Left lung (tissue), 10 donors: ENCODE measurements around the gene HLA-A. TPM values are rescaled to one million over a fixed set of nuclear protein-coding genes. Genes with fewer than 3 reads are reported as not detected.

ENCODE experiments used
- ATAC-seq: fragments of 200-7000 bp; cut with Tn5 transposase; one replicate; pipeline ENCODE4 v1.9.1; 2020; ENCODE audit warnings: moderate library complexity
- DNase-seq, 4 donors: peaks; one replicate each; pipeline ENCODE4 v3.0.0-alpha.2; 2013 to 2020
- H3K27ac ChIP-seq, 2 donors: fragments of 200-600 bp; sonication (generic) in 1 of 2; one replicate each; pipeline versions ENCODE4 v1.5.0 to v1.8.0; 2020 to 2021
- H3K27me3 ChIP-seq, 2 donors: fragments of 200-600 bp; sonication (generic) in 1 of 2; one replicate each; pipeline versions ENCODE4 v1.5.0 to v1.8.0; 2020 to 2021
- H3K36me3 ChIP-seq, 2 donors: fragments of 200-600 bp; sonication (generic) in 1 of 2; one replicate each; pipeline versions ENCODE4 v1.5.0 to v1.8.0; 2020 to 2021
- H3K4me1 ChIP-seq, 2 donors: fragments of 200-600 bp; one replicate each; pipeline ENCODE4 v1.8.0; 2021
- H3K4me3 ChIP-seq, 2 donors: fragments of 200-600 bp; sonication (generic) in 1 of 2; one replicate each; pipeline versions ENCODE4 v1.5.0 to v1.8.0; 2020 to 2021; ENCODE audit warnings: mild to moderate bottlenecking in 1 of 2
- H3K9me3 ChIP-seq, 2 donors: fragments of 200-600 bp; sonication (generic) in 1 of 2; one replicate each; pipeline versions ENCODE4 v1.5.0 to v1.8.0; 2020 to 2021
- intact Hi-C, 2 donors: fragments of 100-400 bp; cut with DNase I; formaldehyde crosslinking; loops; one replicate each; pipeline versions ENCODE4 v1.11.2 to v1.14.2; 2022
- polyA plus RNA-seq, 6 donors: library from polyadenylated mRNA; unstranded; fragments of 120-200 nt; gene quantifications; one replicate each; pipeline ENCODE4 v1.2.1, GENCODE V29; 2013; ENCODE audit not compliant: insufficient read length in 6 of 6
- total RNA-seq, 2 donors: library from RNA; stranded (reverse); fragmentation: NEBNext Ultra II Directional; extraction: Animal tissue kit (Norgen Biotek cat#: 25700); gene quantifications; one replicate each; pipeline ENCODE4 v1.2.1, GENCODE V29; 2021
- TF ChIP-seq, protein P1 (sequence below), 2 donors: fragments of 200-600 bp; sonication (generic) in 1 of 2; IDR thresholded peaks; one replicate each; pipeline versions ENCODE4 v1.5.0 to v1.8.0; 2021; ENCODE audit warnings: antibody characterized with exemption in 2 of 2
- donor health status: DM: no; HTN: yes; CAD: no.
- donor health status: DM: no; HTN: no; CAD: no.

The HLA-A gene
- total and polyA plus RNA-seq, 8 donors: 218 to 1,150 (median 275) TPM

DNA sequence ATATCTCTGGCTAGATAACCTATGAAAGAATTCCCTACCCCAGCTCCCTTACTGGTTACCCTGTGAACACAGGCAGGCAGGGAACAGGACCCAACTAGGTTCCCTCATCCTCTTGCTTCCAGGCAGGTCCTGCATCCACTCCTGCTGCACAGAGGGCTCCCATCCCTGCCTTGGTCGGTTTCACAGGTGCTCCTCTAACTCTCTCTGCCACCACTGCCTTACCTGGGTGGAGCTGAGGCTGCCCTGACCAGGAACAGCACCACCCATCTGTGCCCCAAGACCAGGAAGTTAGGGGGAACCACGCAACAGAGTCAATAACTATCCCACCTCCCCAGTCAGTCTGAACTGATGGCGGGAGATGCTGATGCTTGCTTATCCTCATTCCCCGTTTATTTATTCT, 37.0 kb upstream of the HLA-A start:
- no peak overlapping the region for H3K4me3 ChIP-seq
- no peaks in the 10 kb centered on the region for H3K9me3 ChIP-seq
- TF ChIP-seq, protein P1, sequence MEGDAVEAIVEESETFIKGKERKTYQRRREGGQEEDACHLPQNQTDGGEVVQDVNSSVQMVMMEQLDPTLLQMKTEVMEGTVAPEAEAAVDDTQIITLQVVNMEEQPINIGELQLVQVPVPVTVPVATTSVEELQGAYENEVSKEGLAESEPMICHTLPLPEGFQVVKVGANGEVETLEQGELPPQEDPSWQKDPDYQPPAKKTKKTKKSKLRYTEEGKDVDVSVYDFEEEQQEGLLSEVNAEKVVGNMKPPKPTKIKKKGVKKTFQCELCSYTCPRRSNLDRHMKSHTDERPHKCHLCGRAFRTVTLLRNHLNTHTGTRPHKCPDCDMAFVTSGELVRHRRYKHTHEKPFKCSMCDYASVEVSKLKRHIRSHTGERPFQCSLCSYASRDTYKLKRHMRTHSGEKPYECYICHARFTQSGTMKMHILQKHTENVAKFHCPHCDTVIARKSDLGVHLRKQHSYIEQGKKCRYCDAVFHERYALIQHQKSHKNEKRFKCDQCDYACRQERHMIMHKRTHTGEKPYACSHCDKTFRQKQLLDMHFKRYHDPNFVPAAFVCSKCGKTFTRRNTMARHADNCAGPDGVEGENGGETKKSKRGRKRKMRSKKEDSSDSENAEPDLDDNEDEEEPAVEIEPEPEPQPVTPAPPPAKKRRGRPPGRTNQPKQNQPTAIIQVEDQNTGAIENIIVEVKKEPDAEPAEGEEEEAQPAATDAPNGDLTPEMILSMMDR (IDR thresholded peaks at IDR 0.05): no peak
- no peak overlapping the region for H3K27ac ChIP-seq
- no peak for ATAC-seq
- DNase-seq: no peak
- H3K27me3 ChIP-seq: no peaks in the 10 kb centered on the region
- intact Hi-C loops: no loop called here
- no peaks in the 10 kb centered on the region for H3K36me3 ChIP-seq
- H3K4me1 ChIP-seq: peaks cover 0 to 5% of the 10 kb centered on the region in 2 donors

DNA sequence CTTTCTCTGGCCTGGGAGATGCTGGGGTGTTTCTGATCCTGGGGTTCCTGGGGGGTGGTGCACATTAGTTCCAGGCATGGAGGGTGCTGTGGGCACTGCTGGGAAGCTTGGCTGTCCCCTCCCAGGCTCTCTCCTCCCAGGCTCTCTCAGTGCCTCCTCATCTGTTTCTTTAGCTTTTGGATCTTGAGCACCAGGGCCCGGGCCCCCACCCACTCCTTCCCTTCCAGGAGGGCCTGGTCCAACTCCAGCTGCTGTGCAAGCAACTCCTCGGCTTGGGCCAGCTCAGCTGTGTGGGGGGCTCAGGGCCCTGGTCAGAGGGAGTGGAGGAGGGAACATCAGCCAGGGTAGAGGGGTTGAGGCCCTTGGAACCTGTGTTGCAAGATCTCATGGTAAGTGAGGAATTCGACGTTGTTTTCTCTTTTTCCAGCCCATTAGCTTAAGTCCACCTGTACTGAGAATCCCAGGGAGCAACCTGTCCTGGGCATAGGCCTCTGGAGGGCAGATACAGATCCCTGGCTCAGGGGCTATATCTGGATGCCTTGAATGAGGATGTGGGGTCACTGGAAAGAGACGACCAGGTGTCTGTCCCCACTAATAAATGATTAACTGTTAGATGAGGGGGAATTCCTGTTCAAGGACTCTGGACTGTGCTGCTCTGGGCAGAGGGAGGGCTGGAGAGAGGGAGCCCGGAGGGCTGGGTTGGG, 34.5 kb upstream of the HLA-A start:
- no peaks in the 10 kb centered on the region for H3K9me3 ChIP-seq
- H3K27me3 ChIP-seq: no peaks in the 10 kb centered on the region
- ATAC-seq: no peak
- H3K4me3 ChIP-seq: no peak overlapping the region
- peaks cover 0 to 6% of the 10 kb centered on the region in 2 donors for H3K4me1 ChIP-seq
- H3K27ac ChIP-seq: no peak overlapping the region
- no peaks in the 10 kb centered on the region for H3K36me3 ChIP-seq
- DNase-seq: no peak
- TF ChIP-seq, protein P1 (IDR thresholded peaks at IDR 0.05): no peak
- intact Hi-C loops: no loop called here

DNA sequence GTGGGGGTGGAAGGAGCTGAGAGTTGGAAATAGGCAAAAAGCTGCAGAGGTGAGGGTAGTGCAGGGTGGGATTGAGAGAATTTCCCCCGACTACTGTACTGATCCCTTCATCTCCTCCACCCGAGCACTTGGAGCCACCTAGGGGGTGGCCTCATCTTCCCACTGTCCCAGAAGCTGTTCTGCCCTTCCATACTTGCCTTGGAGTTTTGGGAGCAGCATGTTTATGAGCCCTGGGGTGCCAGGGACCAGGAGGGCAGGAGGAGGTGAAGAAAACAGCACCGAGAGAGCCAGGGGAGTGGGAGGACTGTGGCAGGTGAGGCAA, 34.0 kb upstream of the HLA-A start:
- Histone ChIP-seq H3K27ac (no peak overlapping the region), H3K36me3 (no peaks in the 10 kb centered on the region), H3K9me3 (no peaks in the 10 kb centered on the region), H3K27me3 (no peaks in the 10 kb centered on the region), H3K4me3 (no peak overlapping the region), H3K4me1 (peaks cover 0 to 6% of the 10 kb centered on the region in 2 donors)
- TF ChIP-seq, protein P1 (IDR thresholded peaks at IDR 0.05): no peak
- intact Hi-C loops: no loop called here
- ATAC-seq (no peak), DNase-seq (no peak)

DNA sequence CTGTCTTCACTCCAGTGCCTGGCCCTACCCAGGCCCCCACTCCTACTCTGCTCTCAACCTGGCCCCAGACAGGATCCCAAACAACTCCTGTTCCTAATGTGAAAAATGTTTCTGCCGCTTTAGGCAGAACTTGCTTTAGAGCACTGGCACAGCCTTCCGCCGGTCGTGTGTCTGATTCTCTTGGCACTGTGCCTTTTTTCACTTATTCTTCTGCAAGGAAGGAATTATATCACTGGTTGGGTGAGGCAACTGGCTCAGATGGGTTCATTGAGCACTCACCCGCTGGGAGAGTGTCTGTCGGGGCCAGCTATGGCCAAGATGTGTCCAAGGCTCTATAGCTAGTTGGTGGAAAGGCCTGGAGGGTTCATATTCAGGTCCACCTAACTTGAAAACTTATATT, 33.6 kb upstream of the HLA-A start:
- TF ChIP-seq, protein P1 (IDR thresholded peaks at IDR 0.05): no peak
- H3K27me3 ChIP-seq: no peaks in the 10 kb centered on the region
- intact Hi-C loops: no loop called here
- no peaks in the 10 kb centered on the region for H3K9me3 ChIP-seq
- ATAC-seq: peak; percentile 39
- no peak overlapping the region for H3K4me3 ChIP-seq
- H3K4me1 ChIP-seq: peaks cover 0 to 6% of the 10 kb centered on the region in 2 donors
- H3K36me3 ChIP-seq: no peaks in the 10 kb centered on the region
- no peak overlapping the region for H3K27ac ChIP-seq
- no peak for DNase-seq

DNA sequence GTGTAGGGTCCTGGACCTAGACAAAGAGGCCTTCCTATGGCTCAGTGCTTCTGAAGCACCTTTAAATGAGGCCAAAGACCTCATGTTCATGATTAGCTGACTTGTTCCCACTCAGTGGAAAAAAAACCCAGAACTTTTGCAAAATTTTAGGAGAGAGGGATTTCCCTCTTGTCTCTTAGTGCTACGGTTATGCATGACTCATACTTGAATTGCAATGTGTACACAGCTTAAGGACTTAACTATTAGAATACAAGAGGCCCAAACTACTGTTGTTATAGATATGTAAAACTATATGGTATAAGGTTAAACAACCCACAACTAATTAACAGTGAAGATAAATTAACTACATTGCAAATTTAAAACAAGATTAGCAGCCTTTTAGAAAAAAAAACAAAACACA, 32.3 kb upstream of the HLA-A start:
- Histone ChIP-seq H3K27me3 (no peaks in the 10 kb centered on the region), H3K9me3 (no peaks in the 10 kb centered on the region), H3K36me3 (no peaks in the 10 kb centered on the region), H3K4me1 (peaks cover 0 to 6% of the 10 kb centered on the region in 2 donors), H3K27ac (no peak overlapping the region), H3K4me3 (no peak overlapping the region)
- no peak for DNase-seq
- TF ChIP-seq, protein P1 (IDR thresholded peaks at IDR 0.05): no peak
- peak; percentile 88 for ATAC-seq
- intact Hi-C loops: no loop called here
